Skin epidermis (tissue), 12 donors: Measurements from ENCODE around the gene HMGN4.
A peak's percentile ranks its signal among the peaks of the same experiment; 100 is the strongest.
"Not testable (repeated sequence)": the region's sequence is repeated elsewhere in the genome, so short reads cannot be mapped to it uniquely, and the experiment has no call there.

Experiments used
- H3K27ac ChIP-seq, 21 experiments: fragments of 200-600 bp; sonication (generic) in 11 of 21; one replicate each; pipeline ENCODE4 v1.5.0; 2020; ENCODE audit warnings: mild to moderate bottlenecking in 3 of 21, inconsistent platforms in 2 of 21, moderate library complexity in 2 of 21
- H3K4me3 ChIP-seq, 7 experiments: fragments of 200-600 bp; sonication (generic) in 2 of 7; one replicate each; pipeline ENCODE4 v1.5.0; 2020; ENCODE audit warnings: inconsistent platforms in 2 of 7, mild to moderate bottlenecking in 2 of 7, moderate library complexity in 1 of 7

HMGN4 gene

GRCh38 chr6:26537846-26538571 lies at the start of gene HMGN4:
HMGN4 (plus strand) TSS chr6:26538366; CDS start chr6:26545207, 6,841 bp downstream.
- peak within 1 kb of the TSS; percentile 67 to 91 (median 77) for H3K4me3 ChIP-seq
- H3K27ac ChIP-seq, result peak within 1 kb of the TSS; percentile 65 to 97 (median 91)

GRCh38 chr6:26489996-26490964 lies 47.9 kb upstream of the HMGN4 start:
- H3K27ac ChIP-seq, result no peak overlapping the region
- H3K4me3 ChIP-seq, result no peak overlapping the region

- H3K4me3 ChIP-seq, result no peak overlapping the region
- no peak overlapping the region for H3K27ac ChIP-seq
These were observed 46.6 kb upstream of the HMGN4 start for GRCh38 chr6:26491604-26492003.

GRCh38 chr6:26493258-26493657 lies 44.9 kb upstream of the HMGN4 start:
- no peak overlapping the region for H3K27ac ChIP-seq
- H3K4me3 ChIP-seq, result no peak overlapping the region

GRCh38 chr6:26494117-26494516 lies 44.0 kb upstream of the HMGN4 start:
- H3K4me3 ChIP-seq, result no peak overlapping the region
- H3K27ac ChIP-seq, result no peak overlapping the region

GRCh38 chr6:26495281-26495680 lies 42.9 kb upstream of the HMGN4 start:
- Histone ChIP-seq H3K27ac (no peak overlapping the region), H3K4me3 (no peak overlapping the region)

GRCh38 chr6:26497610-26498009 lies 40.6 kb upstream of the HMGN4 start:
- no peak overlapping the region for H3K27ac ChIP-seq
- H3K4me3 ChIP-seq, result no peak overlapping the region

- H3K4me3 ChIP-seq, result no peak within 1 kb of the TSS
- H3K27ac ChIP-seq, result no peak within 1 kb of the TSS
These were observed 38.1 kb upstream of the HMGN4 start, which contains the start of gene BTN1A1 for GRCh38 chr6:26500102-26500501. BTN1A1 (plus strand) TSS chr6:26500303; CDS start chr6:26501287, 984 bp downstream.

GRCh38 chr6:26501482-26501986 lies 36.6 kb upstream of the HMGN4 start:
- Histone ChIP-seq H3K27ac (no peak overlapping the region), H3K4me3 (peak overlapping the region in 5 of 7 experiments; percentile 6 to 27 (median 12))

- H3K4me3 ChIP-seq, result peak overlapping the region in 1 of 7 experiments; percentile 15
- H3K27ac ChIP-seq, result no peak overlapping the region
These were observed 36.0 kb upstream of the HMGN4 start for GRCh38 chr6:26502165-26502564.

GRCh38 chr6:26502626-26503025 lies 35.5 kb upstream of the HMGN4 start:
- Histone ChIP-seq H3K27ac (no peak overlapping the region), H3K4me3 (no peak overlapping the region)

GRCh38 chr6:26507658-26508057 lies 30.5 kb upstream of the HMGN4 start:
- no peak overlapping the region for H3K27ac ChIP-seq
- no peak overlapping the region for H3K4me3 ChIP-seq

- H3K4me3 ChIP-seq, H3K27ac ChIP-seq: not testable (repeated sequence)
These were observed 27.1 kb upstream of the HMGN4 start for GRCh38 chr6:26511033-26511432.

GRCh38 chr6:26514984-26515383 lies 23.2 kb upstream of the HMGN4 start:
- no peak overlapping the region for H3K4me3 ChIP-seq
- no peak overlapping the region for H3K27ac ChIP-seq

- Histone ChIP-seq H3K27ac (no peak overlapping the region), H3K4me3 (no peak overlapping the region)
These were observed 21.4 kb upstream of the HMGN4 start for GRCh38 chr6:26516481-26517427.

GRCh38 chr6:26519359-26519758 lies 18.8 kb upstream of the HMGN4 start:
- no peak overlapping the region for H3K4me3 ChIP-seq
- H3K27ac ChIP-seq, result no peak overlapping the region

GRCh38 chr6:26520237-26520849 lies 17.8 kb upstream of the HMGN4 start:
- Histone ChIP-seq H3K27ac (peak overlapping the region in 20 of 21 experiments; percentile 56 to 99 (median 96)), H3K4me3 (peak overlapping the region; percentile 40 to 55 (median 52))

- H3K4me3 ChIP-seq, result peak overlapping the region; percentile 40 to 55 (median 52)
- H3K27ac ChIP-seq, result peak overlapping the region; percentile 87 to 99 (median 96)
These were observed 17.1 kb upstream of the HMGN4 start for GRCh38 chr6:26520850-26521599.
